Body of pancreas (tissue), 4 donors: ENCODE results near the gene ADGRE2. TPM values are rescaled to one million over a fixed set of nuclear protein-coding genes. Genes with fewer than 3 reads are reported as not detected.

Experiments
- ATAC-seq: fragments of 150-250 bp; one replicate; pipeline ENCODE4 v1.9.1; 2016
- DNase-seq, 4 donors: peaks; one replicate each; pipeline ENCODE4 v3.0.0-alpha.2; 2019
- H3K27ac ChIP-seq, 4 donors: fragments of 200-600 bp; sonication (generic); 1 replicate in 3 of 4; 2 replicates in 1 of 4; pipeline versions ENCODE4 v1.5.1 to v1.6.1; 2016 to 2019; ENCODE audit warnings: mild to moderate bottlenecking in 1 of 4, mixed read lengths in 1 of 4, moderate library complexity in 1 of 4
- H3K27me3 ChIP-seq, 2 donors: fragments of 200-600 bp; sonication (generic); one replicate each; pipeline ENCODE4 v1.6.0; 2016; ENCODE audit warnings: mild to moderate bottlenecking in 1 of 2
- H3K36me3 ChIP-seq, 2 donors: fragments of 200-600 bp; sonication (generic); replicated peaks in 1 of 2; 2 replicates each; pipeline ENCODE4 v1.5.1; 2016; ENCODE audit warnings: low read depth in 2 of 2; ENCODE audit not compliant: insufficient read depth in 1 of 2
- H3K4me1 ChIP-seq: fragments of 200-600 bp; sonication (generic); one replicate; pipeline ENCODE4 v1.6.0; 2016
- H3K4me3 ChIP-seq, 2 donors: fragments of 200-600 bp; sonication (generic); 1 replicate in 1 of 2; 2 replicates in 1 of 2; pipeline ENCODE4 v1.5.1; 2016 to 2019
- H3K9me3 ChIP-seq, 3 donors: fragments of 200-600 bp; sonication (generic); 1 replicate in 2 of 3; 2 replicates in 1 of 3; pipeline ENCODE4 v1.5.1; 2016
- CTCF ChIP-seq, 7 experiments: fragments of 450-650 bp in 4 of 7; fragments of 200-600 bp in 3 of 7; sonication (generic) in 3 of 7; IDR thresholded peaks; one replicate each; pipeline ENCODE4 v1.5.1; 2016 to 2019; ENCODE audit warnings: antibody characterized with exemption in 7 of 7
- POLR2A ChIP-seq, 3 donors: fragments of 450-650 bp; IDR thresholded peaks; one replicate each; pipeline ENCODE4 v1.6.1; 2016; ENCODE audit warnings: antibody characterized with exemption in 3 of 3, mild to moderate bottlenecking in 2 of 3
- WGBS, 2 donors: methylation state at CpG; one replicate each; pipeline ENCODE4 v1.1.5; 2017; 5-methylcytosine and 5-hydroxymethylcytosine counted together
- intact Hi-C: fragments of 100-400 bp; cut with DNase I; formaldehyde crosslinking; loops from one replicate; pipeline ENCODE4 v1.15.1; 2023
- total RNA-seq, 2 donors: library from RNA; depleted of rRNA; stranded (reverse); fragments of >200 nt; gene quantifications; one replicate each; pipeline ENCODE4 v1.1.0, GENCODE V29; 2016

The ADGRE2 gene
- total RNA-seq, 2 donors from 2014 or later = 0.33 to 1.3 TPM

GRCh38 chr19:14733574-14733973 lies 44.8 kb downstream of the ADGRE2 start:
- Histone ChIP-seq H3K27me3 (no peaks in the 10 kb centered on the region), H3K36me3 (no peaks in the 10 kb centered on the region), H3K9me3 (peaks cover 0 to 7% (median 0%) of the 10 kb centered on the region in 3 donors), H3K27ac (no peak overlapping the region), H3K4me1 (no peaks in the 10 kb centered on the region), H3K4me3 (no peak overlapping the region)
- ATAC-seq = no peak
- DNase-seq = no peak
- TF ChIP-seq POLR2A (IDR thresholded peaks at IDR 0.05) = no peak
- no peak for TF ChIP-seq CTCF (IDR thresholded peaks at IDR 0.05)
- WGBS, 2 donors = 0 to 100% methylated on average over 1 of the region's 1 CpG
- intact Hi-C loops = no loop called here

GRCh38 chr19:14732510-14732909 lies 45.9 kb downstream of the ADGRE2 start:
- TF ChIP-seq POLR2A (IDR thresholded peaks at IDR 0.05) (no peak), CTCF (IDR thresholded peaks at IDR 0.05) (no peak)
- peaks cover 0 to 15% (median 0%) of the 10 kb centered on the region in 3 donors for H3K9me3 ChIP-seq
- no peaks in the 10 kb centered on the region for H3K4me1 ChIP-seq
- no peaks in the 10 kb centered on the region for H3K36me3 ChIP-seq
- H3K27ac ChIP-seq = no peak overlapping the region
- DNase-seq (no peak), ATAC-seq (no peak)
- H3K4me3 ChIP-seq = no peak overlapping the region
- no peaks in the 10 kb centered on the region for H3K27me3 ChIP-seq
- intact Hi-C loops = no loop called here

GRCh38 chr19:14731200-14731599 lies 47.2 kb downstream of the ADGRE2 start:
- peaks cover 0 to 26% (median 0%) of the 10 kb centered on the region in 3 donors for H3K9me3 ChIP-seq
- intact Hi-C loops = no loop called here
- no peak overlapping the region for H3K27ac ChIP-seq
- no peaks in the 10 kb centered on the region for H3K4me1 ChIP-seq
- H3K27me3 ChIP-seq = no peaks in the 10 kb centered on the region
- no peak for DNase-seq
- H3K4me3 ChIP-seq = no peak overlapping the region
- no peak for TF ChIP-seq POLR2A (IDR thresholded peaks at IDR 0.05)
- no peak for TF ChIP-seq CTCF (IDR thresholded peaks at IDR 0.05)
- 54 to 61% methylated on average over 10 of the region's 10 CpGs for WGBS, 2 donors
- ATAC-seq = no peak
- no peaks in the 10 kb centered on the region for H3K36me3 ChIP-seq

GRCh38 chr19:14728595-14728994 lies 49.8 kb downstream of the ADGRE2 start:
- no peaks in the 10 kb centered on the region for H3K36me3 ChIP-seq
- TF ChIP-seq POLR2A (IDR thresholded peaks at IDR 0.05) (no peak), CTCF (IDR thresholded peaks at IDR 0.05) (no peak)
- DNase-seq = no peak
- intact Hi-C loops = no loop called here
- no peak overlapping the region for H3K4me3 ChIP-seq
- H3K27me3 ChIP-seq = no peaks in the 10 kb centered on the region
- no peak for ATAC-seq
- H3K4me1 ChIP-seq = no peaks in the 10 kb centered on the region
- WGBS, 2 donors = 47 to 77% methylated on average over 7 of the region's 7 CpGs
- peaks cover 0 to 52% (median 0%) of the 10 kb centered on the region in 3 donors for H3K9me3 ChIP-seq
- no peak overlapping the region for H3K27ac ChIP-seq

GRCh38 chr19:14722127-14722526 lies 56.2 kb downstream of the ADGRE2 start:
- TF ChIP-seq POLR2A (IDR thresholded peaks at IDR 0.05) = no peak
- TF ChIP-seq CTCF (IDR thresholded peaks at IDR 0.05) = no peak
- Histone ChIP-seq H3K27ac (no peak overlapping the region), H3K27me3 (no peaks in the 10 kb centered on the region), H3K4me1 (no peaks in the 10 kb centered on the region), H3K4me3 (no peak overlapping the region), H3K9me3 (peaks cover 0 to 85% (median 7%) of the 10 kb centered on the region in 3 donors), H3K36me3 (peaks cover 18 to 20% of the 10 kb centered on the region in 2 donors)
- DNase-seq (no peak), ATAC-seq (no peak)
- intact Hi-C loops = no loop called here
- 88 to 89% methylated on average over 2 of the region's 2 CpGs for WGBS, 2 donors
